MM.1S (cell line): ENCODE results near the gene XIRP2.

ENCODE experiments used
- DNase-seq: peaks from one replicate; pipeline ENCODE4 v3.0.0-alpha.2; 2015
- H2AFZ ChIP-seq: fragments of 300-600 bp; sonication (generic); 2 replicates; pipeline ENCODE4 v1.6.0; 2016; ENCODE audit warnings: antibody characterized with exemption, low read length
- H3F3A ChIP-seq: fragments of 300-600 bp; sonication (generic); 2 replicates; pipeline ENCODE4 v1.6.1; 2016; ENCODE audit warnings: mild to moderate bottlenecking, antibody characterized with exemption, low read length, moderate library complexity, mixed read lengths; ENCODE audit not compliant: insufficient read depth
- H3K27ac ChIP-seq: fragments of 300-600 bp; sonication (generic); 2 replicates; pipeline ENCODE4 v1.5.1; 2016; ENCODE audit warnings: mild to moderate bottlenecking, low read length
- H3K27me3 ChIP-seq: fragments of 300-600 bp; sonication (generic); replicated peaks from 2 replicates; pipeline ENCODE4 v1.6.0; 2016; ENCODE audit warnings: low read length; ENCODE audit not compliant: insufficient read depth
- H3K36me3 ChIP-seq: fragments of 300-600 bp; sonication (generic); replicated peaks from 2 replicates; pipeline ENCODE4 v1.6.1; 2016; ENCODE audit warnings: mild to moderate bottlenecking, low read length, mixed read lengths; ENCODE audit not compliant: insufficient read depth
- H3K4me1 ChIP-seq: fragments of 300-600 bp; sonication (generic); 2 replicates; pipeline ENCODE4 v1.6.1; 2016; ENCODE audit warnings: low read length, mixed read lengths
- H3K4me2 ChIP-seq: fragments of 300-600 bp; sonication (generic); 2 replicates; pipeline ENCODE4 v1.6.0; 2016; ENCODE audit warnings: low read depth, low read length
- H3K4me3 ChIP-seq: fragments of 300-600 bp; sonication (generic); 2 replicates; pipeline ENCODE4 v1.5.1; 2016; ENCODE audit warnings: low read length, mixed read lengths
- H3K79me2 ChIP-seq: fragments of 300-600 bp; sonication (generic); 2 replicates; pipeline ENCODE4 v1.6.1; 2016; ENCODE audit warnings: mixed run types, low read length, mixed read lengths
- H3K9ac ChIP-seq: fragments of 300-600 bp; sonication (generic); 2 replicates; pipeline ENCODE4 v1.6.1; 2016; ENCODE audit warnings: low read length, mixed read lengths
- H3K9me2 ChIP-seq: fragments of 300-600 bp; sonication (generic); replicated peaks from 2 replicates; pipeline ENCODE4 v1.6.1; 2016; ENCODE audit warnings: mild to moderate bottlenecking, low read length, mixed read lengths; ENCODE audit not compliant: insufficient read depth
- H3K9me3 ChIP-seq: fragments of 300-600 bp; sonication (generic); replicated peaks from 2 replicates; pipeline ENCODE4 v1.6.1; 2016; ENCODE audit warnings: mild to moderate bottlenecking, low read length, mixed read lengths; ENCODE audit not compliant: insufficient read depth
- H4K20me1 ChIP-seq: fragments of 300-600 bp; sonication (generic); 2 replicates; pipeline ENCODE4 v1.6.1; 2016; ENCODE audit warnings: mild to moderate bottlenecking, low read length, moderate library complexity, mixed read lengths; ENCODE audit not compliant: insufficient read depth
- CTCF ChIP-seq: fragments of 300-600 bp; sonication (generic); IDR thresholded peaks from 2 replicates; pipeline ENCODE4 v1.5.1; 2016; ENCODE audit warnings: antibody characterized with exemption, low read length, mixed read lengths
- EZH2 ChIP-seq: fragments of 300-600 bp; sonication (generic); optimal IDR thresholded peaks from 2 replicates; pipeline ENCODE3; 2017; ENCODE audit warnings: low read depth, mild to moderate bottlenecking, antibody characterized with exemption, low read length, mixed read lengths
- EZH2phosphoT487 ChIP-seq: fragments of 300-600 bp; sonication (generic); IDR thresholded peaks from 2 replicates; pipeline ENCODE4 v1.6.1; 2018; ENCODE audit warnings: antibody characterized with exemption, low read length

Gene XIRP2

GRCh38 chr2:167122389-167122788 lies 234.1 kb downstream of the XIRP2 start:
- no peak overlapping the region for H3K27ac ChIP-seq
- H2AFZ ChIP-seq = no peak overlapping the region
- H3K79me2 ChIP-seq = no peaks in the 10 kb centered on the region
- no peaks in the 10 kb centered on the region for H3K27me3 ChIP-seq
- no peak overlapping the region for H3K4me2 ChIP-seq
- H3K9me2 ChIP-seq = no peaks in the 10 kb centered on the region
- H3K9ac ChIP-seq = no peak overlapping the region
- no peaks in the 10 kb centered on the region for H3F3A ChIP-seq
- H3K4me1 ChIP-seq = no peaks in the 10 kb centered on the region
- DNase-seq = no peak
- H3K9me3 ChIP-seq = no peaks in the 10 kb centered on the region
- H3K4me3 ChIP-seq = no peak overlapping the region
- no peaks in the 10 kb centered on the region for H3K36me3 ChIP-seq
- TF ChIP-seq EZH2 = no peak
- no peak for TF ChIP-seq EZH2phosphoT487
- TF ChIP-seq CTCF = no peak
- H4K20me1 ChIP-seq = no peaks in the 10 kb centered on the region

GRCh38 chr2:167126165-167126564 lies 237.9 kb downstream of the XIRP2 start:
- Histone ChIP-seq H4K20me1 (no peaks in the 10 kb centered on the region), H3K79me2 (no peaks in the 10 kb centered on the region), H3K9ac (no peak overlapping the region), H2AFZ (no peak overlapping the region), H3F3A (no peaks in the 10 kb centered on the region), H3K9me3 (no peaks in the 10 kb centered on the region), H3K27ac (no peak overlapping the region), H3K4me3 (no peak overlapping the region), H3K27me3 (no peaks in the 10 kb centered on the region), H3K36me3 (no peaks in the 10 kb centered on the region), H3K9me2 (no peaks in the 10 kb centered on the region), H3K4me1 (no peaks in the 10 kb centered on the region), H3K4me2 (no peak overlapping the region)
- TF ChIP-seq EZH2 = no peak
- TF ChIP-seq EZH2phosphoT487 = no peak
- no peak for TF ChIP-seq CTCF
- no peak for DNase-seq

- no peak for TF ChIP-seq EZH2phosphoT487
- no peak for TF ChIP-seq EZH2
- no peak; the same call in 1 of the 2 replicates for TF ChIP-seq CTCF
- peak; percentile 12 for DNase-seq
These were observed 238.9 kb downstream of the XIRP2 start for GRCh38 chr2:167127135-167127534.

GRCh38 chr2:167128130-167128529 lies 239.8 kb downstream of the XIRP2 start:
- H4K20me1 ChIP-seq = no peaks in the 10 kb centered on the region
- H3K9ac ChIP-seq = no peak overlapping the region
- no peak for TF ChIP-seq EZH2
- no peak for TF ChIP-seq EZH2phosphoT487
- TF ChIP-seq CTCF = no peak
- no peaks in the 10 kb centered on the region for H3K36me3 ChIP-seq
- no peak overlapping the region for H3K27ac ChIP-seq
- H3F3A ChIP-seq = no peaks in the 10 kb centered on the region
- H3K4me3 ChIP-seq = no peak overlapping the region
- DNase-seq = no peak
- H3K79me2 ChIP-seq = no peaks in the 10 kb centered on the region
- H3K4me2 ChIP-seq = no peak overlapping the region
- H3K27me3 ChIP-seq = no peaks in the 10 kb centered on the region
- no peaks in the 10 kb centered on the region for H3K4me1 ChIP-seq
- H3K9me2 ChIP-seq = no peaks in the 10 kb centered on the region
- H2AFZ ChIP-seq = no peak overlapping the region
- no peaks in the 10 kb centered on the region for H3K9me3 ChIP-seq

More at GRCh38 chr2:167127135-167127534, 238.9 kb downstream of the XIRP2 start:
- no peaks in the 10 kb centered on the region for H3F3A ChIP-seq
- H4K20me1 ChIP-seq = no peaks in the 10 kb centered on the region
- H3K79me2 ChIP-seq = no peaks in the 10 kb centered on the region
- no peak overlapping the region for H3K27ac ChIP-seq
- no peaks in the 10 kb centered on the region for H3K9me3 ChIP-seq
- no peak overlapping the region for H3K4me3 ChIP-seq
- H3K27me3 ChIP-seq = no peaks in the 10 kb centered on the region
- no peaks in the 10 kb centered on the region for H3K36me3 ChIP-seq
- no peaks in the 10 kb centered on the region for H3K4me1 ChIP-seq
- H2AFZ ChIP-seq = no peak overlapping the region
- H3K4me2 ChIP-seq = no peak overlapping the region
- H3K9ac ChIP-seq = no peak overlapping the region
- no peaks in the 10 kb centered on the region for H3K9me2 ChIP-seq
